ENCODE results near the gene FGFRL1. TPM values are rescaled to one million over a fixed set of nuclear protein-coding genes. Genes with fewer than 3 reads are reported as not detected.
"Not testable (repeated sequence)": the region's sequence is repeated elsewhere in the genome, so short reads cannot be mapped to it uniquely, and the experiment has no call there.

FGFRL1 gene
- total and polyA plus RNA-seq, 2 donors, result 1.7 to 6.2 TPM

DNA sequence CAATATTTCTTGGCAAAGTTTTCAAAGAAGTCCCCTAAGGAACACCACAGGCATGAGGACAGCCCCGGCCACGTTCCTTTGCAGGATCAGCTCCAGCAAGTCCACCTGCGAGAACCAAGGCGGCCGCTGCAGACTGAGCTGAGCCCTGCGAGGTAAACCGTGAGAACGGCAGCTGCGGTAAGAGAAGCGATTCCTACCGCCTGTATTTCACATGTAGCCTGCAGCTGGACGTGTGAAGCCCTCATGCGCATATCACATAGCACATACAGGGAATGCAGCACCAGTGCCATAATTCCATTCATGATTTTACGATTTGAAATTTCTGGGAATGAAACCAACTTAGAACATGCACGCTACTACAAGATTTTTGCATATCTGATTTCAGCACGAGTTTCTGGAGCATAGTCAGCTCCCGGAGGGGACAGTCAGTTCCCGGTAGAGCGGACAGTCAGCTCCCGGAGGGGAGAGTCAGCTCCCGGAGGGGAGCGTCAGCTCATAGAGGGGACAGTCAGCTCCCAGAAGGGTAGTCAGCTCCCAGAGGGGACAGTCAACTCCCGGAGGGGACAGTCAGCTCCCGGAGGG lies 41.7 kb downstream of the FGFRL1 start:
- no peak overlapping the region for H3K4me3 ChIP-seq (ENCODE audit: low read length in 2 of 2)

DNA sequence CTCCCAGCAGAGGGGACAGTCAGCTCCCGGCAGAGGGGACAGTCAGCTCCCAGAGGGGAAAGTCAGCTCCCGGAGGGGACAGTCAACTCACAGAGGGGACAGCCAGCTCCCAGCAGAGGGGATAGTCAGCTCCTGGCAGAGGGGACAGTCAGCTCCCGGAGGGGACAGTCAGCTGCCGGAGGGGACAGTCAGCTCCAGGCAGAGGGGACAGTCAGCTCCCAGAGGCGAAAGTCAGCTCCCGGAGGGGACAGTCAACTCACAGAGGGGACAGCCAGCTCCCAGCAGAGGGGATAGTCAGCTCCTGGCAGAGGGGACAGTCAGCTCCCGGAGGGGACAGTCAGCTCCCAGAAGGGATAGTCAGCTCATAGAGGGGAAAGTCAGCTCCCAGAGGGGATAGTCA lies 42.5 kb downstream of the FGFRL1 start:
- H3K27ac ChIP-seq (ENCODE audit: low read depth in 1 of 2, low read length in 1 of 2); H3K4me1 ChIP-seq (ENCODE audit: control insufficient read depth in 2 of 2, insufficient read depth in 2 of 2, low read length in 2 of 2); H3K9me3 ChIP-seq (ENCODE audit: control insufficient read depth in 2 of 2, insufficient read depth in 1 of 2, low read length in 1 of 2); DNase-seq (ENCODE audit: low read depth in 6 of 9, low spot score in 9 of 9); H3K36me3 ChIP-seq (ENCODE audit: control insufficient read depth in 2 of 2, insufficient read depth in 2 of 2, low read length in 1 of 2); H3K4me3 ChIP-seq (ENCODE audit: low read length in 2 of 2): not testable (repeated sequence)
- 98% methylated on average over 7 of the region's 7 CpGs for WGBS
- H3K27me3 ChIP-seq (ENCODE audit: control insufficient read depth in 2 of 2, insufficient read depth in 1 of 2, low read length in 1 of 2), result peaks cover 2 to 71% of the 10 kb centered on the region in 2 donors

More for the DNA sequence above, 41.7 kb downstream of the FGFRL1 start:
- Histone ChIP-seq H3K9me3 (ENCODE audit: control insufficient read depth in 2 of 2, insufficient read depth in 1 of 2, low read length in 1 of 2) (peaks cover 0 to 7% of the 10 kb centered on the region in 2 donors), H3K27me3 (ENCODE audit: control insufficient read depth in 2 of 2, insufficient read depth in 1 of 2, low read length in 1 of 2) (peaks cover 2 to 72% of the 10 kb centered on the region in 2 donors), H3K4me1 (ENCODE audit: control insufficient read depth in 2 of 2, insufficient read depth in 2 of 2, low read length in 2 of 2) (peaks cover 4 to 10% of the 10 kb centered on the region in 2 donors), H3K27ac (ENCODE audit: low read depth in 1 of 2, low read length in 1 of 2) (no peak overlapping the region), H3K36me3 (ENCODE audit: control insufficient read depth in 2 of 2, insufficient read depth in 2 of 2, low read length in 1 of 2) (no peaks in the 10 kb centered on the region)
- 89% methylated on average over 24 of the region's 24 CpGs for WGBS
- no peak for DNase-seq (ENCODE audit: low read depth in 6 of 9, low spot score in 9 of 9)

DNA sequence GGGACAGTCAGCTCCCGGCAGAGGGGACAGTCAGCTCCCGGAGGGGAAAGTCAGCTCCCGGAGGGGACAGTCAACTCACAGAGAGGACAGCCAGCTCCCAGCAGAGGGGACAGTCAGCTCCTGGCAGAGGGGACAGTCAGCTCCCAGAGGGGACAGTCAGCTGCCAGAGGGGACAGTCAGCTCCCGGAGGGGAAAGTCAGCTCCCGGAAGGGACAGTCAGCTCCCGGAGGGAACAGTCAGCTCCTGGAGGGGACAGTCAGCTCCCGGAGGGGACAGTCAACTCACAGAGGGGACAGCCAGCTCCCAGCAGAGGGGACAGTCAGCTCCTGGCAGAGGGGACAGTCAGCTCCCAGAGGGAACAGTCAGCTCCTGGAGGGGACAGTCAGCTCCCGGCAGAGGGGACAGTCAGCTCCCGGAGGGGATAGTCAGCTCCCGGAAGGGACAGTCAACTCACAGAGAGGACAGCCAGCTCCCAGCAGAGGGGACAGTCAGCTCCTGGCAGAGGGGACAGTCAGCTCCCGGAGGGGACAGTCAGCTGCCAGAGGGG lies 43.3 kb downstream of the FGFRL1 start:
- H3K4me3 ChIP-seq (ENCODE audit: low read length in 2 of 2); DNase-seq (ENCODE audit: low read depth in 6 of 9, low spot score in 9 of 9); H3K9me3 ChIP-seq (ENCODE audit: control insufficient read depth in 2 of 2, insufficient read depth in 1 of 2, low read length in 1 of 2); H3K36me3 ChIP-seq (ENCODE audit: control insufficient read depth in 2 of 2, insufficient read depth in 2 of 2, low read length in 1 of 2); H3K4me1 ChIP-seq (ENCODE audit: control insufficient read depth in 2 of 2, insufficient read depth in 2 of 2, low read length in 2 of 2); H3K27ac ChIP-seq (ENCODE audit: low read depth in 1 of 2, low read length in 1 of 2): not testable (repeated sequence)
- peaks cover 2 to 64% of the 10 kb centered on the region in 2 donors for H3K27me3 ChIP-seq (ENCODE audit: control insufficient read depth in 2 of 2, insufficient read depth in 1 of 2, low read length in 1 of 2)
- 93% methylated on average over 6 of the region's 11 CpGs for WGBS

DNA sequence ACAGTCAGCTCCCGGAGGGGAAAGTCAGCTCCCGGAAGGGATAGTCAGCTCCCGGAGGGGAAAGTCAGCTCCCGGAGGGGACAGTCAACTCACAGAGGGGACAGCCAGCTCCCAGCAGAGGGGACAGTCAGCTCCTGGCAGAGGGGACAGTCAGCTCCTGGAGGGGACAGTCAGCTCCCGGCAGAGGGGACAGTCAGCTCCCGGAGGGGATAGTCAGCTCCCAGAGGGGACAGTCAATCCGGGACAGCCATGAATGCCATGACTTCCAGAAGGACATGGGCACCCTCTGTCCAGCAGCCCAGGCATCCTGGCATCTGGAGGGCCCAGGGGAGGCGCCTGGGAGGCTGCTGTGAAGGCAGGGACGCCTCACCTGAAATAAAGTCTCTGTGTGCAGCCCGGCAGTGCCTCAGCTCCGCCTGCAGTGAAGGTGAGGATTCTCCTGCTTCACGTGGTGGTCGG lies 43.8 kb downstream of the FGFRL1 start:
- Histone ChIP-seq H3K27me3 (ENCODE audit: control insufficient read depth in 2 of 2, insufficient read depth in 1 of 2, low read length in 1 of 2) (peaks cover 2 to 59% of the 10 kb centered on the region in 2 donors), H3K27ac (ENCODE audit: low read depth in 1 of 2, low read length in 1 of 2) (peak overlapping the region in 1 of 2 donors; percentile 26), H3K4me3 (ENCODE audit: low read length in 2 of 2) (peak overlapping the region; percentile 36 to 50)
- not testable (repeated sequence) for H3K36me3 ChIP-seq (ENCODE audit: control insufficient read depth in 2 of 2, insufficient read depth in 2 of 2, low read length in 1 of 2); H3K4me1 ChIP-seq (ENCODE audit: control insufficient read depth in 2 of 2, insufficient read depth in 2 of 2, low read length in 2 of 2); DNase-seq (ENCODE audit: low read depth in 6 of 9, low spot score in 9 of 9); H3K9me3 ChIP-seq (ENCODE audit: control insufficient read depth in 2 of 2, insufficient read depth in 1 of 2, low read length in 1 of 2)
- WGBS, result 71% methylated on average over 13 of the region's 13 CpGs

DNA sequence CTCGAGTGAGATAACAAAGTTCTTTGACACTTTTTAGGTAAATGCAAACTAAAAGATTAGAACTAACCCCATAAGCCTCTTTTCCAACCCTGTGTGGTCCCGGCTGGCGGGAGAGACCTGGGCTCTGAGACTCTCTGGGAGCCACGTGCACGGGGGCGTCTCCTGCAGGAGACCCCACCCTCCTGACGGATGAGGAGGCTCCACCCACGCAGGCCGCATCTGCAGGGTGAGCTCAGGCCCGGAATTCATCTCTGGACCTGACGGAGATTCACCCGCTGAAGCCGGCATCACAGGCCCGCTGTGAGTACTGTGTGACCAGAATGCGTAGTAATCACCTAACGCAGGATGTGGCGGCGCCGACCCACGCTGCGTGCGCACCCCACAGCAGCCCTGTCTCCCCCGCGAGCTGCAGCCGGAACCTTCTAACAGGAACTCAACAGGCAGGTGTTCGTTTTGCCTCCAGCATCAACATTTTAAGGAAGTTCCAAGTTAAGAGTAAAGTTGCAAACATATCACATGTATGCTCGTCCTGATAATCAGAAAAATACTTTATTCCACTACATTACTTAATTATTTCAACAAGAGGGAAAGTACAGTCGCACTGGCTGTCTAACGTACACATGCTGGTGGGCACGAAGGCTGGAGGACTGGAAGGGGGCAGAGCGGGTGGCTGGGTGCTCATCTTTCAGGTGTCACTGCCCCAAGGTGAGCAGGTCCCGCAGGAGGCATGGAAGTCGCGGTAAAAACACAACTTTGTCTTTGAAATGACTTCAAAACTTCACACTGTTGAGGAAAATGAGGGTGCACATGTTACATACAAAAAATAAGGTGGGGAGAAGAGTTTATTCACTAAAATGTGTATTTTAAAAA lies 44.5 kb downstream of the FGFRL1 start:
- WGBS, result 19% methylated on average over 34 of the region's 34 CpGs
- Histone ChIP-seq H3K4me3 (ENCODE audit: low read length in 2 of 2) (peak overlapping the region; percentile 36 to 50), H3K4me1 (ENCODE audit: control insufficient read depth in 2 of 2, insufficient read depth in 2 of 2, low read length in 2 of 2) (peaks cover 4 to 10% of the 10 kb centered on the region in 2 donors), H3K27me3 (ENCODE audit: control insufficient read depth in 2 of 2, insufficient read depth in 1 of 2, low read length in 1 of 2) (peaks cover 2 to 54% of the 10 kb centered on the region in 2 donors), H3K27ac (ENCODE audit: low read depth in 1 of 2, low read length in 1 of 2) (peak overlapping the region; percentile 55 to 91), H3K9me3 (ENCODE audit: control insufficient read depth in 2 of 2, insufficient read depth in 1 of 2, low read length in 1 of 2) (peaks cover 0 to 7% of the 10 kb centered on the region in 2 donors), H3K36me3 (ENCODE audit: control insufficient read depth in 2 of 2, insufficient read depth in 2 of 2, low read length in 1 of 2) (no peaks in the 10 kb centered on the region)
- DNase-seq (ENCODE audit: low read depth in 6 of 9, low spot score in 9 of 9), result peak; percentile 25 to 84 (median 54)

DNA sequence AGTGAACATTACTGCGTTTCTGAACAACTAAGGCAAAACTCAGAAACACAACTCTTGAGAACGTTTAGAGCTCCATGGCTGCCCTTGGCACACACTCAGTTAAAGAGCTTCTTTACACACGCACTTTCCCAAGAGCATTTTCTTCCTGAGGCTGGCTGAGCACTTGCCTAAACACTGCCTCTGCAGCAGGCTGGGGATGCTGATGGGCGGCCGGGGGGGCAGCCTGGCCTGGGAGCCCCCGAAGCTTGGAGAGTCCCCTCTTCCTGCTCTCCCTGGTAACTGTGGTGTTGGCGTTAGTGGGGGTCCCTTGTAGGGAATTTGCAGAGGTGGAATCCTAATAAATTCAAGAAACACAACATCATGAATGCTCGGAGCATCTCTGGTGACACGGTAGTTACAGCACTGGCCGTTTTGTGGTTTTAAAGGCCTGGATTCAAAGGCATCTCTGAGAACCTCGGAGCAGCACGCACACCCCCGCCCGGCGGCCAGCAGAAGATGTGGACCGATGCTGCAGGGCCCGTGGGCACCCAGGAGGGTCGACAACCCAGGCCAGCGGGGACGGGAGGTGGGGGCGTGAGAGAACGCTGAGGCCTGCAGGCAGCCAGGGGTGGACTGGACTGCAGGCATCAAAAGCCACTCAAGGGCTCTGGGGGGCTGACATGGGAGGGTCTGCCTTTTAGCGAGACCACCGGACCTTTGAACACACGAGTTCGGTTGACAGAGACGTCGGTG lies 45.4 kb downstream of the FGFRL1 start:
- Histone ChIP-seq H3K9me3 (ENCODE audit: control insufficient read depth in 2 of 2, insufficient read depth in 1 of 2, low read length in 1 of 2) (peaks cover 0 to 4% of the 10 kb centered on the region in 2 donors), H3K36me3 (ENCODE audit: control insufficient read depth in 2 of 2, insufficient read depth in 2 of 2, low read length in 1 of 2) (no peaks in the 10 kb centered on the region), H3K4me1 (ENCODE audit: control insufficient read depth in 2 of 2, insufficient read depth in 2 of 2, low read length in 2 of 2) (peaks cover 4 to 10% of the 10 kb centered on the region in 2 donors), H3K4me3 (ENCODE audit: low read length in 2 of 2) (no peak overlapping the region), H3K27ac (ENCODE audit: low read depth in 1 of 2, low read length in 1 of 2) (no peak overlapping the region), H3K27me3 (ENCODE audit: control insufficient read depth in 2 of 2, insufficient read depth in 1 of 2, low read length in 1 of 2) (peaks cover 2 to 53% of the 10 kb centered on the region in 2 donors)
- DNase-seq (ENCODE audit: low read depth in 6 of 9, low spot score in 9 of 9), result no peak
- 96% methylated on average over 28 of the region's 28 CpGs for WGBS

DNA sequence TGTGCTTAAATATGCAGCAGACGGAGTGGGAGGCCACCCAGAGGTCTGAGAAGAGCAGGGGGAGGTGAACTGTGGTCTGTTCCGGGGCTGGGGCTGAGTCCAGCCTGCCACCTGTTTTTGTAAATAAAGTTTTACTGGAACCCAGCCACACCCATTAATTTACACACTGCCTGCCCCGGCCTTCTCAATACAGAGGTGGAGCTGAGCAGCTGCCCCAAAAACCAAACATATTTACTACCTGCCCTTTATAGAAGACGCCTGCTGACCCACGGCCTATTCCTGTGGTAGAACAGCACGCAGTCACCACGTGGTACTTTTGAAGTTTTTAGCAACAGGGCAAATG lies 45.9 kb downstream of the FGFRL1 start:
- peaks cover 0 to 3% of the 10 kb centered on the region in 2 donors for H3K9me3 ChIP-seq (ENCODE audit: control insufficient read depth in 2 of 2, insufficient read depth in 1 of 2, low read length in 1 of 2)
- WGBS, result 95% methylated on average over 7 of the region's 7 CpGs
- no peak overlapping the region for H3K4me3 ChIP-seq (ENCODE audit: low read length in 2 of 2)
- no peak for DNase-seq (ENCODE audit: low read depth in 6 of 9, low spot score in 9 of 9)
- peaks cover 4 to 10% of the 10 kb centered on the region in 2 donors for H3K4me1 ChIP-seq (ENCODE audit: control insufficient read depth in 2 of 2, insufficient read depth in 2 of 2, low read length in 2 of 2)
- H3K27me3 ChIP-seq (ENCODE audit: control insufficient read depth in 2 of 2, insufficient read depth in 1 of 2, low read length in 1 of 2), result peaks cover under 1 to 49% of the 10 kb centered on the region in 2 donors
- H3K36me3 ChIP-seq (ENCODE audit: control insufficient read depth in 2 of 2, insufficient read depth in 2 of 2, low read length in 1 of 2), result no peaks in the 10 kb centered on the region
- no peak overlapping the region for H3K27ac ChIP-seq (ENCODE audit: low read depth in 1 of 2, low read length in 1 of 2)

DNA sequence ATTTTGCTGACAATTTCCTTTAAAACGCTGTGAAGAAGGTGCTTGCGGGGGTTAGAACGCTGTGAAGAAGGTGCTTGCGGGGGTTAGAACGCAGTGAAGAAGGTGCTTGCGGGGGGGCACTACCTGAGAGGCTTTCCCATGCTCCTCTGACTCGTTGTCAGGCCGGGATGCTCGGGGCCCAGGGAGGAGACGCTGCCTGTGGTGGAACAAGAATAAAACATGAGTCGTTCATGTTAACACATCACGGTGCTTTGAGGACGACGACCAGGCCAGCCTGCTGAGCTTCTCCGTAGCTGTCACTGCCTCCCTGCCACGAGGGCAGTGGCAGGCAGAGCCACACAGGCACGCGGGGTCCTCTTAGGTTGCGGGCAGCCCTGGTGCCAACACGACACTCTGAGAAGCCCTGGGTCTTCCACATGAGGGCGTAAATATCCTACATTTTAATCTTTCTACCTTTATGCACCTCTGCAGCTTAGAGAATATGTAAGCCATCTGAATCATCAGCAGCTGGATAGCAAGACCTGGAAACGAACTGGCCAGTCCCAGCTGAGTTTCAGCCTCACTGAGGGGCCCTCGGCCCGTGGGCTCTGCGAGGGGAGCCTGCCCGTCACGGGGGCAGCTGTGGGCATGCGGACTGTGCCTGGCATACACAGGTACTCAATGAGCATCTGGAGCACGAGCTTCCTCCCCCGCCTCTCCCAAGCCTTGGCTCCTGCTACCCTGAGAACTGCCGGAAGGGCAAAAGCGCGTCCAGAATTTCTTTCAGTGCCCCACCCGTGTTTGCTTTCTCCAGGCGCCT lies 47.0 kb downstream of the FGFRL1 start:
- WGBS, result 89% methylated on average over 35 of the region's 35 CpGs
- Histone ChIP-seq H3K27me3 (ENCODE audit: control insufficient read depth in 2 of 2, insufficient read depth in 1 of 2, low read length in 1 of 2) (peaks cover 3 to 39% of the 10 kb centered on the region in 2 donors), H3K4me1 (ENCODE audit: control insufficient read depth in 2 of 2, insufficient read depth in 2 of 2, low read length in 2 of 2) (peaks cover 4 to 10% of the 10 kb centered on the region in 2 donors), H3K27ac (ENCODE audit: low read depth in 1 of 2, low read length in 1 of 2) (peak overlapping the region in 1 of 2 donors; percentile 8), H3K4me3 (ENCODE audit: low read length in 2 of 2) (no peak overlapping the region), H3K36me3 (ENCODE audit: control insufficient read depth in 2 of 2, insufficient read depth in 2 of 2, low read length in 1 of 2) (no peaks in the 10 kb centered on the region), H3K9me3 (ENCODE audit: control insufficient read depth in 2 of 2, insufficient read depth in 1 of 2, low read length in 1 of 2) (peaks cover 0 to 3% of the 10 kb centered on the region in 2 donors)
- no peak for DNase-seq (ENCODE audit: low read depth in 6 of 9, low spot score in 9 of 9)
